IMR-90 (cell line): Measurements from ENCODE around the gene SCGB1D1. TPM values are rescaled to one million over a fixed set of nuclear protein-coding genes. Genes with fewer than 3 reads are reported as not detected.

Source experiments
- ATAC-seq: fragments of 200-7000 bp; cut with Tn5 transposase; 2 replicates; pipeline ENCODE4 v1.9.1; 2020; ENCODE audit warnings: low read depth, mild to moderate bottlenecking, moderate library complexity
- BruUV-seq: library from RNA; stranded (reverse); fragments of 400-500 nt; replicated peaks from 2 replicates; lab custom pipeline; 2021; lab: Mats Ljungman, UMichigan
- CTCF ChIA-PET: fragments of 300-600 bp; formaldehyde crosslinking; extraction: SDS; loops from one replicate; lab custom pipeline; 2021; ENCODE audit warnings: antibody characterized with exemption; lab: Yijun Ruan, JAX
- POLR2A ChIA-PET: fragments of 300-600 bp; sonication (Branson Sonifier 250); formaldehyde crosslinking; loops from one replicate; lab custom pipeline; 2022; ENCODE audit warnings: antibody characterized with exemption; ENCODE audit not compliant: unreplicated experiment; lab: Charles Lee
- DNase-seq: peaks from one replicate; pipeline ENCODE4 v3.0.0; 2013
- H2AFZ ChIP-seq: replicated peaks from 2 replicates; pipeline ENCODE3; 2013; ENCODE audit warnings: low read length, mild to moderate bottlenecking; ENCODE audit not compliant: poor library complexity
- H2AK5ac ChIP-seq: 2 replicates; pipeline ENCODE4 v1.6.1; 2013; ENCODE audit warnings: low read depth, low read length, inconsistent platforms
- H2AK9ac ChIP-seq: replicated peaks from 2 replicates; pipeline ENCODE3; 2013; ENCODE audit warnings: mild to moderate bottlenecking, low read depth, low read length, moderate library complexity; ENCODE audit not compliant: poor library complexity
- H2BK120ac ChIP-seq: 2 replicates; pipeline ENCODE4 v1.6.1; 2013; ENCODE audit warnings: low read depth, low read length, inconsistent platforms
- H2BK15ac ChIP-seq: 3 replicates; pipeline ENCODE4 v1.6.1; 2013; ENCODE audit warnings: low read depth, low read length, inconsistent platforms
- H2BK20ac ChIP-seq: 2 replicates; pipeline ENCODE4 v1.6.1; 2013; ENCODE audit warnings: low read depth, mild to moderate bottlenecking, inconsistent platforms, low read length, moderate library complexity
- H2BK5ac ChIP-seq: 2 replicates; pipeline ENCODE4 v1.6.1; 2013; ENCODE audit warnings: mild to moderate bottlenecking, low read depth, low read length, inconsistent platforms; ENCODE audit not compliant: poor library complexity, severe bottlenecking
- H3K14ac ChIP-seq: replicated peaks from 2 replicates; pipeline ENCODE4 v1.6.1; 2013; ENCODE audit warnings: low read depth, low read length, inconsistent platforms
- H3K18ac ChIP-seq: 2 replicates; pipeline ENCODE4 v1.6.1; 2013; ENCODE audit warnings: low read depth, low read length, control low read depth
- H3K23ac ChIP-seq: 2 replicates; pipeline ENCODE4 v1.6.1; 2013; ENCODE audit warnings: low read depth, low read length, inconsistent platforms
- H3K27ac ChIP-seq: 2 replicates; pipeline ENCODE4 v1.5.1; 2013; ENCODE audit warnings: mild to moderate bottlenecking, control low read depth, low read length; ENCODE audit not compliant: insufficient read depth
- H3K27me3 ChIP-seq: 2 replicates; pipeline ENCODE4 v1.6.1; 2013; ENCODE audit warnings: low read length; ENCODE audit not compliant: control insufficient read depth, insufficient read depth
- H3K36me3 ChIP-seq: 2 replicates; pipeline ENCODE4 v1.6.1; 2013; ENCODE audit warnings: low read length, mixed read lengths; ENCODE audit not compliant: control insufficient read depth, insufficient read depth
- H3K4ac ChIP-seq: 2 replicates; pipeline ENCODE4 v1.6.1; 2013; ENCODE audit warnings: low read depth, low read length, inconsistent platforms
- H3K4me1 ChIP-seq: 2 replicates; pipeline ENCODE4 v1.6.1; 2013; ENCODE audit warnings: low read length, mixed read lengths; ENCODE audit not compliant: control insufficient read depth, insufficient read depth
- H3K4me2 ChIP-seq: 2 replicates; pipeline ENCODE4 v1.6.1; 2013; ENCODE audit warnings: low read depth, mild to moderate bottlenecking, control low read depth, low read length, moderate library complexity
- H3K4me3 ChIP-seq: 2 replicates; pipeline ENCODE4 v1.5.1; 2013; ENCODE audit warnings: low read depth, mild to moderate bottlenecking, control low read depth, low read length, moderate library complexity; ENCODE audit not compliant: insufficient read depth
- H3K56ac ChIP-seq: 2 replicates; pipeline ENCODE4 v1.6.1; 2013; ENCODE audit warnings: low read length, inconsistent platforms; ENCODE audit not compliant: insufficient read depth; ENCODE audit errors: extremely low read depth
- H3K79me1 ChIP-seq, 2 experiments: 2 replicates each; pipeline ENCODE4 v1.6.1; 2013; ENCODE audit warnings: low read length in 2 of 2, inconsistent platforms in 1 of 2, low read depth in 1 of 2
- H3K9ac ChIP-seq: 2 replicates; pipeline ENCODE4 v1.6.1; 2013; ENCODE audit warnings: low read depth, low read length, control low read depth
- H3K9me1 ChIP-seq: 2 replicates; pipeline ENCODE4 v1.6.1; 2013; ENCODE audit warnings: low read length, inconsistent platforms; ENCODE audit not compliant: insufficient read depth
- H3K9me3 ChIP-seq: 2 replicates; pipeline ENCODE4 v1.6.1; 2013; ENCODE audit warnings: low read length; ENCODE audit not compliant: control insufficient read depth, insufficient read depth
- H4K20me1 ChIP-seq: 2 replicates; pipeline ENCODE4 v1.6.1; 2013; ENCODE audit warnings: low read length, inconsistent platforms; ENCODE audit not compliant: insufficient read depth
- H4K5ac ChIP-seq: 2 replicates; pipeline ENCODE4 v1.6.1; 2013; ENCODE audit warnings: mild to moderate bottlenecking, low read depth, low read length, control low read depth
- H4K8ac ChIP-seq, 2 experiments: 2 replicates each; pipeline ENCODE4 v1.6.1; 2013; ENCODE audit warnings: low read depth in 2 of 2, low read length in 2 of 2, control low read depth in 1 of 2, inconsistent platforms in 1 of 2
- H4K91ac ChIP-seq: 2 replicates; pipeline ENCODE4 v1.6.1; 2013; ENCODE audit warnings: low read depth, low read length, inconsistent platforms; ENCODE audit not compliant: insufficient read depth
- SMC3 ChIP-seq: fragments of 150-350 bp; IDR thresholded peaks from 2 replicates; pipeline ENCODE4 v1.6.1; 2016; ENCODE audit warnings: low read depth, mild to moderate bottlenecking, antibody characterized with exemption, low read length, moderate library complexity
- WGBS, 2 experiments: methylation state at CpG; one replicate each; pipeline versions ENCODE4 v1.1.5 to v1.1.7; 2013; ENCODE audit warnings: missing lambda C conversion rate in 2 of 2; ENCODE audit not compliant: insufficient read length in 1 of 2; ENCODE audit errors: extremely low coverage in 2 of 2; 5-methylcytosine and 5-hydroxymethylcytosine counted together
- dilution Hi-C: fragments of 300-500 bp; cut with HindIII; formaldehyde crosslinking; loops from one replicate; pipeline ENCODE4 v1.14.3; 2018; ENCODE audit warnings: low sequenced_read_pairs; ENCODE audit not compliant: unreplicated experiment
- in situ Hi-C: fragments of 300-500 bp; cut with MboI; formaldehyde crosslinking; loops from 3 replicates; pipeline ENCODE4 v1.14.3; 2019; ENCODE audit warnings: low sequenced_read_pairs, inconsistent platforms, mixed read lengths
- intact Hi-C: fragments of 100-400 bp; cut with micrococcal nuclease; formaldehyde crosslinking; loops from 2 replicates; pipeline ENCODE4 v1.10.0; 2022
- polyA plus RNA-seq, 3 experiments: library from polyadenylated mRNA; depleted of rRNA; stranded (reverse); fragments of >200 nt; gene quantifications; 2 replicates each; pipeline ENCODE4 v1.2.3, GENCODE V29; 2012; ENCODE audit warnings: low replicate concordance in 1 of 3
- total RNA-seq: library from RNA; depleted of rRNA; stranded (reverse); fragments of >200 nt; gene quantifications from 2 replicates; pipeline ENCODE4 v1.2.3, GENCODE V29; 2012

Gene SCGB1D1
- total and polyA plus RNA-seq, 2 of the 4 experiments (the other 2 are of a cell fraction) = not detected

GRCh38 chr11:62147545-62147944, 42.5 kb upstream of the SCGB1D1 start:
- Histone ChIP-seq H3K4me2 (no peak overlapping the region), H3K27me3 (no peaks in the 10 kb centered on the region), H4K91ac (no peak overlapping the region), H2BK120ac (no peak overlapping the region), H3K9ac (no peak overlapping the region), H3K9me3 (no peaks in the 10 kb centered on the region), H3K79me1 (peaks cover 4 to 6% of the 10 kb centered on the region in 2 experiments; a peak in 3 of 4 replicates), H3K9me1 (no peaks in the 10 kb centered on the region), H3K18ac (no peak overlapping the region), H2AK5ac (no peak overlapping the region), H3K23ac (no peak overlapping the region), H4K5ac (no peak overlapping the region), H3K4ac (no peak overlapping the region), H2AFZ (no peak overlapping the region), H2BK5ac (no peak overlapping the region), H3K56ac (no peak overlapping the region), H4K8ac (no peak overlapping the region), H4K20me1 (0 out of 2 replicates have a peak, but pooled peaks cover 4% of the 10 kb centered on the region), H3K36me3 (peaks cover 59% of the 10 kb centered on the region), H2BK20ac (no peak overlapping the region), H3K4me1 (no peaks in the 10 kb centered on the region), H3K27ac (no peak overlapping the region), H2AK9ac (no peak overlapping the region), H3K4me3 (no peak overlapping the region), H2BK15ac (no peak overlapping the region), H3K14ac (no peak overlapping the region)
- in situ Hi-C loops (no loop called here), dilution Hi-C loops (no loop called here), intact Hi-C loops (no loop called here)
- TF ChIP-seq SMC3 = no peak
- no TSS peak for BruUV-seq
- POLR2A ChIA-PET = no interaction called here
- 92% methylated on average over 7 of the region's 12 CpGs; no CpG with 5 or more reads in 1 of the 2 experiments for WGBS, 2 experiments
- CTCF ChIA-PET = no interaction called here
- no peak for DNase-seq
- ATAC-seq = no peak
